GM12878 (cell line): ENCODE results near the gene CDC42BPB. TPM values are rescaled to one million over a fixed set of nuclear protein-coding genes. Genes with fewer than 3 reads are reported as not detected.

Experiments used
- ATAC-seq: fragments of 200-7000 bp; cut with Tn5 transposase; 3 replicates; pipeline ENCODE4 v1.9.1; 2020; ENCODE audit warnings: mild to moderate bottlenecking, moderate library complexity
- BruUV-seq: library from RNA; stranded (reverse); fragments of 400-500 nt; replicated peaks from 2 replicates; lab custom pipeline; 2021; lab: Mats Ljungman, UMichigan
- CTCF ChIA-PET: fragments of 300-600 bp; sonication (Branson Sonifier 250); formaldehyde crosslinking; extraction: SDS; loops from one replicate; lab custom pipeline; 2021; ENCODE audit warnings: inconsistent platforms; lab: Yijun Ruan, JAX
- POLR2A ChIA-PET: fragments of 350-600 bp; formaldehyde crosslinking; extraction: SDS; loops from one replicate; lab custom pipeline; 2021; ENCODE audit warnings: inconsistent platforms; lab: Charles Lee
- RAD21 ChIA-PET: fragments of 300-600 bp; sonication (Branson Sonifier 250); formaldehyde crosslinking; loops from one replicate; lab custom pipeline; 2023; ENCODE audit warnings: antibody characterized with exemption; ENCODE audit not compliant: unreplicated experiment; lab: Charles Lee
- SMC1A ChIA-PET: fragments of 300-600 bp; sonication (Branson Sonifier 250); formaldehyde crosslinking; loops from one replicate; lab custom pipeline; 2023; ENCODE audit not compliant: unreplicated experiment, uncharacterized antibody; lab: Charles Lee
- DNase-seq: peaks from one replicate; pipeline ENCODE4 v3.0.0-alpha.2; 2011; ENCODE audit warnings: low read depth, low spot score
- FAIRE-seq: peaks from 3 replicates; lab custom pipeline; 2011; peaks lifted over from hg19 to GRCh38; lab: Jason Lieb, UNC
- H2AFZ ChIP-seq: 2 replicates; pipeline ENCODE4 v1.6.0; 2011; ENCODE audit warnings: low read depth, low read length, control low read depth; ENCODE audit not compliant: control insufficient read depth
- H3K27ac ChIP-seq: 2 replicates; pipeline ENCODE4 v1.5.1; 2011; ENCODE audit warnings: control low read depth; ENCODE audit not compliant: control insufficient read depth, insufficient read depth
- H3K27me3 ChIP-seq, 2 experiments: replicated peaks in 1 of 2; 2 replicates each; pipeline versions ENCODE4 v1.6.0 to v1.6.1; 2011; ENCODE audit warnings: low read length in 1 of 2; ENCODE audit not compliant: control insufficient read depth in 2 of 2, insufficient read depth in 2 of 2
- H3K36me3 ChIP-seq, 2 experiments: 2 replicates each; pipeline ENCODE4 v1.5.1; 2011; ENCODE audit warnings: low read length in 1 of 2; ENCODE audit not compliant: control insufficient read depth in 2 of 2, insufficient read depth in 2 of 2
- H3K4me1 ChIP-seq: 2 replicates; pipeline ENCODE4 v1.6.1; 2011; ENCODE audit warnings: mild to moderate bottlenecking, low read length, moderate library complexity, mixed read lengths; ENCODE audit not compliant: control insufficient read depth, insufficient read depth
- H3K4me2 ChIP-seq: 2 replicates; pipeline ENCODE4 v1.6.0; 2011; ENCODE audit warnings: control low read depth; ENCODE audit not compliant: control insufficient read depth, insufficient read depth
- H3K4me3 ChIP-seq: fragments of 200-600 bp; sonication (generic); 2 replicates; pipeline ENCODE4 v1.5.1; 2016
- H3K79me2 ChIP-seq: 2 replicates; pipeline ENCODE4 v1.6.0; 2011; ENCODE audit warnings: low read length; ENCODE audit not compliant: control insufficient read depth, insufficient read depth
- H3K9ac ChIP-seq: 2 replicates; pipeline ENCODE4 v1.8.0; 2011; ENCODE audit warnings: low read length, control low read depth, mixed read lengths; ENCODE audit not compliant: control insufficient read depth, insufficient read depth
- H3K9me3 ChIP-seq: replicated peaks from 3 replicates; pipeline ENCODE4 v1.5.1; 2011; ENCODE audit warnings: mild to moderate bottlenecking, low read length; ENCODE audit not compliant: control insufficient read depth, insufficient read depth
- H4K20me1 ChIP-seq: 2 replicates; pipeline ENCODE4 v1.6.0; 2011; ENCODE audit not compliant: control insufficient read depth, insufficient read depth
- CREB1 ChIP-seq: IDR thresholded peaks from 2 replicates; pipeline ENCODE4 v1.6.1; 2012; ENCODE audit warnings: low read depth, mild to moderate bottlenecking, inconsistent platforms
- CREM ChIP-seq: IDR thresholded peaks from 2 replicates; pipeline ENCODE4 v1.6.1; 2014; ENCODE audit warnings: antibody characterized with exemption, low read depth
- POLR2A ChIP-seq: IDR thresholded peaks from 2 replicates; pipeline ENCODE4 v1.6.1; 2011; ENCODE audit warnings: low read depth, mild to moderate bottlenecking, low read length
- POLR2AphosphoS2 ChIP-seq: IDR thresholded peaks from 2 replicates; pipeline ENCODE4 v1.6.1; 2011; ENCODE audit warnings: low read depth, mild to moderate bottlenecking, low read length, improper control_type of control experiment, moderate library complexity
- ZZZ3 ChIP-seq: IDR thresholded peaks from 2 replicates; pipeline ENCODE4 v1.6.1; 2011; ENCODE audit warnings: low read depth; ENCODE audit not compliant: control insufficient read depth, insufficient read length
- WGBS: methylation state at CpG from one replicate; pipeline ENCODE4 v1.1.6; 2016; ENCODE audit warnings: low lambda C conversion rate; ENCODE audit not compliant: insufficient replicate concordance, insufficient coverage; ENCODE audit errors: missing lambda C conversion rate; 5-methylcytosine and 5-hydroxymethylcytosine counted together
- in situ Hi-C: fragments of 300-500 bp; cut with MboI; formaldehyde crosslinking; loops from 9 replicates; pipeline ENCODE4 v1.14.3; 2018; ENCODE audit warnings: mixed read lengths
- intact Hi-C: fragments of 100-400 bp; cut with micrococcal nuclease; formaldehyde crosslinking; loops from one replicate; pipeline ENCODE4 v1.14.2; 2022; ENCODE audit not compliant: unreplicated experiment
- polyA plus RNA-seq, 11 experiments: library from polyadenylated mRNA; depleted of rRNA in 4 of 11; unstranded in 6 of 11; stranded (reverse) in 5 of 11; fragments of >200 nt; fragmentation: Nextera tagmentation in 4 of 11; fragmentation: Illumina TruSeq in 1 of 11; extraction: Ambion mirVana in 4 of 11; extraction: Trizol in 1 of 11; gene quantifications; 1 replicate in 1 of 11; 2 replicates in 10 of 11; pipeline versions ENCODE4 v1.2.1 to v1.2.3, GENCODE V29; 2011 to 2016; ENCODE audit warnings: inconsistent platforms in 2 of 11, missing spikeins in 2 of 11, low read depth in 1 of 11
- total RNA-seq, 4 experiments: library from RNA; depleted of rRNA in 3 of 4; stranded (reverse); fragments of >200 nt in 3 of 4; fragmentation: Illumina TruSeq in 1 of 4; extraction: Trizol in 1 of 4; gene quantifications; 2 replicates each; pipeline versions ENCODE4 v1.2.1 to v1.2.3, GENCODE V29; 2013 to 2021

Gene CDC42BPB
- total and polyA plus RNA-seq, 10 of the 15 experiments (the other 5 are each of a cell fraction or from before 2014, with no cell fraction given): 0.42 to 22.1 (median 13.3) TPM

DNA sequence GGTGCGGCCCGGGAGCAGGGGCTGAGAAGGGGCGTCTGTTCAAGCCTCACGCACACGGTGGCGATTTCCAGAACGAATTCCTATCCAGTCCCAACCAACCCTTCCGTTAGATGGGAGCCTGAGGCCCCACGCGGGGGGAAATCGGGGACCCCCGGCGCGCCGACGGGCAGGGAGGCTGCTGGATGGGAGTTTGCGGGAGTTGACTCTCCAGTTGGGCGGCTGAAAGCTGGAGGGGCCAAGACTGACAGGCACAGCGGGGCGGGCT, 47.0 kb upstream of the CDC42BPB start:
- no peak overlapping the region for H3K4me2 ChIP-seq
- FAIRE-seq: no peak
- peaks cover 5 to 11% of the 10 kb centered on the region in 2 experiments; a peak in 2 of 4 replicates for H3K27me3 ChIP-seq
- no peaks in the 10 kb centered on the region for H3K9me3 ChIP-seq
- BruUV-seq: no TSS peak
- in situ Hi-C loops: no loop called here
- H3K36me3 ChIP-seq: no peaks in the 10 kb centered on the region
- no peaks in the 10 kb centered on the region for H4K20me1 ChIP-seq
- SMC1A ChIA-PET: interaction anchor here (0.6 to 4.6 kb wide), 21 partner anchors 8 to 410 kb away, joined by 3 to 76 read pairs (median 6); no protein-coding TSS in a partner anchor
- no peaks in the 10 kb centered on the region for H3K79me2 ChIP-seq
- TF ChIP-seq CREM (no peak), POLR2A (no peak), POLR2AphosphoS2 (no peak), ZZZ3 (no peak), CREB1 (no peak)
- TF ChIP-seq, all 136 proteins: peak for 0
- Histone ChIP-seq H3K4me1 (peaks cover 39% of the 10 kb centered on the region), H3K9ac (no peak overlapping the region), H2AFZ (no peak overlapping the region), H3K27ac (no peak overlapping the region), H3K4me3 (no peak overlapping the region)
- ChIA-PET POLR2A (interaction anchor here (0.5 to 1.7 kb wide), 6 partner anchors 20 to 82 kb away, joined by 3 to 7 read pairs (median 4); no protein-coding TSS in a partner anchor), RAD21 (interaction anchor here (0.6 to 4.6 kb wide), 35 partner anchors 9 to 411 kb away, joined by 3 to 120 read pairs (median 4); partner anchors contain the start of gene EXOC3L4), CTCF (interaction anchor here (0.6 to 5.0 kb wide), 34 partner anchors 8 to 409 kb away, joined by 3 to 202 read pairs (median 9); partner anchors contain the start of gene TNFAIP2)
- no peak for ATAC-seq
- intact Hi-C loops: no loop called here
- no peak for DNase-seq
- WGBS: 10% methylated on average over 20 of the region's 20 CpGs
